Type B pancreatic cell (in vitro differentiated cells): ENCODE results near the gene SPINK14. TPM values are rescaled to one million over a fixed set of nuclear protein-coding genes. Genes with fewer than 3 reads are reported as not detected.

Experiments used
- DNase-seq: peaks from one replicate; pipeline ENCODE4 v3.0.0; 2021; ENCODE audit warnings: mixed read lengths; ENCODE audit not compliant: unreplicated experiment; ENCODE audit errors: extremely low spot score
- H3K27ac Mint-ChIP-seq: 2 replicates; pipeline ENCODE4 v1.8.0; 2021; ENCODE audit warnings: mild to moderate bottlenecking, mixed read lengths
- H3K27me3 Mint-ChIP-seq: 2 replicates; pipeline ENCODE4 v1.8.0; 2021; ENCODE audit warnings: mixed read lengths
- H3K36me3 Mint-ChIP-seq: 2 replicates; pipeline ENCODE4 v1.8.0; 2021; ENCODE audit warnings: mixed read lengths
- H3K4me1 Mint-ChIP-seq: one replicate; pipeline ENCODE4 v1.8.0; 2021; ENCODE audit warnings: mixed read lengths; ENCODE audit not compliant: unreplicated experiment
- H3K4me3 Mint-ChIP-seq: 2 replicates; pipeline ENCODE4 v1.8.0; 2021; ENCODE audit warnings: mild to moderate bottlenecking, mixed read lengths
- H3K9me3 Mint-ChIP-seq: 2 replicates; pipeline ENCODE4 v1.8.0; 2021; ENCODE audit warnings: mixed read lengths
- CTCF ChIP-seq: fragments of 200-600 bp; sonication (generic); conservative IDR thresholded peaks from 2 replicates; pipeline ENCODE4 v1.5.0; 2021; ENCODE audit warnings: antibody characterized with exemption, mild to moderate bottlenecking
- total RNA-seq: library from RNA; stranded (reverse); gene quantifications from 2 replicates; pipeline ENCODE4 v1.2.1, GENCODE V29; 2021; ENCODE audit warnings: low replicate concordance

The SPINK14 gene
- total RNA-seq, 1 donor from 2014 or later = not detected

- H3K9me3 Mint-ChIP-seq = no peaks in the 10 kb centered on the region
- no peak overlapping the region for H3K4me3 Mint-ChIP-seq
- H3K27ac Mint-ChIP-seq = no peak overlapping the region
- no peaks in the 10 kb centered on the region for H3K36me3 Mint-ChIP-seq
- TF ChIP-seq CTCF = no peak
- no peaks in the 10 kb centered on the region for H3K4me1 Mint-ChIP-seq
- H3K27me3 Mint-ChIP-seq = no peaks in the 10 kb centered on the region
- DNase-seq = no peak
Measured at GRCh38 chr5:148206620-148207019, 38.3 kb downstream of the SPINK14 start.

- no peak overlapping the region for H3K4me3 Mint-ChIP-seq
- no peaks in the 10 kb centered on the region for H3K4me1 Mint-ChIP-seq
- H3K27ac Mint-ChIP-seq = no peak overlapping the region
- DNase-seq = no peak
- no peaks in the 10 kb centered on the region for H3K36me3 Mint-ChIP-seq
- H3K27me3 Mint-ChIP-seq = no peaks in the 10 kb centered on the region
- H3K9me3 Mint-ChIP-seq = no peaks in the 10 kb centered on the region
- TF ChIP-seq CTCF = no peak
Measured at GRCh38 chr5:148208226-148208625, 39.9 kb downstream of the SPINK14 start.

GRCh38 chr5:148209151-148209770 is 40.9 kb downstream of the SPINK14 start:
- no peaks in the 10 kb centered on the region for H3K9me3 Mint-ChIP-seq
- H3K36me3 Mint-ChIP-seq = no peaks in the 10 kb centered on the region
- H3K4me1 Mint-ChIP-seq = no peaks in the 10 kb centered on the region
- no peak for DNase-seq
- H3K27me3 Mint-ChIP-seq = no peaks in the 10 kb centered on the region
- H3K4me3 Mint-ChIP-seq = no peak overlapping the region
- TF ChIP-seq CTCF = no peak
- H3K27ac Mint-ChIP-seq = no peak overlapping the region

- Mint-ChIP-seq H3K4me3 (no peak overlapping the region), H3K27me3 (no peaks in the 10 kb centered on the region), H3K27ac (no peak overlapping the region), H3K9me3 (no peaks in the 10 kb centered on the region), H3K36me3 (no peaks in the 10 kb centered on the region), H3K4me1 (no peaks in the 10 kb centered on the region)
- DNase-seq = no peak
- no peak for TF ChIP-seq CTCF
Measured at GRCh38 chr5:148214665-148215185, 46.4 kb downstream of the SPINK14 start.

- Mint-ChIP-seq H3K27me3 (peaks cover 5% of the 10 kb centered on the region), H3K9me3 (no peaks in the 10 kb centered on the region), H3K36me3 (no peaks in the 10 kb centered on the region), H3K4me1 (no peaks in the 10 kb centered on the region), H3K4me3 (no peak overlapping the region), H3K27ac (no peak overlapping the region)
- DNase-seq = no peak
- TF ChIP-seq CTCF = no peak
Measured at GRCh38 chr5:148221508-148221907, 53.2 kb downstream of the SPINK14 start.
